SHP77 treated with DMSO at 0.1 percent for 48 hours (cell line): Measurements from ENCODE around the gene C14orf180.
"Not testable (repeated sequence)": the region's sequence is repeated elsewhere in the genome, so short reads cannot be mapped to it uniquely, and the experiment has no call there.

Experiments used
- DNase-seq: peaks from one replicate; lab custom pipeline; 2025; lab: John Stamatoyannopoulos, UW

The C14orf180 gene

GRCh38 chr14:104578321-104578720, 1.2 kb upstream of the C14orf180 start:
- DNase-seq = no peak

- not testable (repeated sequence) for DNase-seq
Measured at GRCh38 chr14:104579939-104580338, 375 bp downstream of the C14orf180 start.

- DNase-seq = no peak
Measured at GRCh38 chr14:104580961-104581360, 1.4 kb downstream of the C14orf180 start.

- no peak for DNase-seq
Measured at GRCh38 chr14:104581521-104581920, 2.0 kb downstream of the C14orf180 start.

GRCh38 chr14:104582005-104582404, 2.4 kb downstream of the C14orf180 start:
- no peak for DNase-seq

- no peak for DNase-seq
Measured at GRCh38 chr14:104582662-104583061, 3.1 kb downstream of the C14orf180 start.

GRCh38 chr14:104583424-104584306, 4.1 kb downstream of the C14orf180 start:
- no peak for DNase-seq

GRCh38 chr14:104584557-104584956, 5.0 kb downstream of the C14orf180 start:
- no peak for DNase-seq

- no peak for DNase-seq
Measured at GRCh38 chr14:104585966-104586697, 6.6 kb downstream of the C14orf180 start.

- no peak for DNase-seq
Measured at GRCh38 chr14:104586832-104587620, 7.5 kb downstream of the C14orf180 start.

GRCh38 chr14:104587641-104588040, 8.1 kb downstream of the C14orf180 start:
- no peak for DNase-seq

- no peak for DNase-seq
Measured at GRCh38 chr14:104588066-104588857, 8.7 kb downstream of the C14orf180 start.

- DNase-seq = no peak
Measured at GRCh38 chr14:104589338-104590195, 10.0 kb downstream of the C14orf180 start.

GRCh38 chr14:104590240-104590965, 10.8 kb downstream of the C14orf180 start:
- DNase-seq = no peak

GRCh38 chr14:104591031-104591430, 11.5 kb downstream of the C14orf180 start:
- no peak for DNase-seq

- DNase-seq = no peak
Measured at GRCh38 chr14:104591506-104592291, 12.1 kb downstream of the C14orf180 start.

- DNase-seq = no peak
Measured at GRCh38 chr14:104592292-104592672, 12.7 kb downstream of the C14orf180 start.

- DNase-seq = no peak
Measured at GRCh38 chr14:104592785-104593184, 13.2 kb downstream of the C14orf180 start.

- DNase-seq = no peak
Measured at GRCh38 chr14:104593241-104593701, 13.7 kb downstream of the C14orf180 start.
